Bronchial epithelial cell (primary cell): Measurements from ENCODE around the gene SPRED2. TPM values are rescaled to one million over a fixed set of nuclear protein-coding genes. Genes with fewer than 3 reads are reported as not detected.
"Not testable (repeated sequence)": the region's sequence is repeated elsewhere in the genome, so short reads cannot be mapped to it uniquely, and the experiment has no call there.

Experiments
- DNase-seq: peaks from one replicate; pipeline ENCODE4 v3.0.0-alpha.2; 2010; ENCODE audit warnings: low read depth
- FAIRE-seq: peaks from 2 replicates; lab custom pipeline; 2011; peaks lifted over from hg19 to GRCh38; lab: Jason Lieb, UNC
- H3K27me3 ChIP-seq: 2 replicates; pipeline ENCODE4 v1.5.1; 2011; ENCODE audit warnings: low read length; ENCODE audit not compliant: control insufficient read depth, insufficient read depth
- H3K36me3 ChIP-seq: 2 replicates; pipeline ENCODE4 v1.5.1; 2011; ENCODE audit warnings: low read length; ENCODE audit not compliant: control insufficient read depth, insufficient read depth
- H3K4me3 ChIP-seq: 2 replicates; pipeline ENCODE4 v1.5.1; 2011; ENCODE audit warnings: mild to moderate bottlenecking, low read depth, low read length, control low read depth
- CTCF ChIP-seq: IDR thresholded peaks from 2 replicates; pipeline ENCODE4 v1.5.1; 2011; ENCODE audit warnings: mild to moderate bottlenecking, moderate library complexity, low read length, control low read depth, inconsistent platforms; ENCODE audit not compliant: insufficient read depth, severe bottlenecking
- total RNA-seq: library from RNA; depleted of rRNA; stranded (reverse); fragments of >200 nt; gene quantifications from 2 replicates; pipeline ENCODE4 v1.2.1, GENCODE V29; 2014

The SPRED2 gene
- total RNA-seq, 1 donor from 2014 or later = 3.4 TPM

- TF ChIP-seq CTCF = no peak
- DNase-seq (no peak), FAIRE-seq (no peak)
- no peaks in the 10 kb centered on the region for H3K27me3 ChIP-seq
- no peak overlapping the region for H3K4me3 ChIP-seq
- peaks cover 2% of the 10 kb centered on the region for H3K36me3 ChIP-seq
These were observed 89.0 kb downstream of the SPRED2 start for GRCh38 chr2:65343386-65343785.

- DNase-seq (no peak), FAIRE-seq (no peak)
- no peak overlapping the region for H3K4me3 ChIP-seq
- TF ChIP-seq CTCF = no peak
- H3K36me3 ChIP-seq = peaks cover 2% of the 10 kb centered on the region
- no peaks in the 10 kb centered on the region for H3K27me3 ChIP-seq
These were observed 91.3 kb downstream of the SPRED2 start for GRCh38 chr2:65340898-65341681.

DNA sequence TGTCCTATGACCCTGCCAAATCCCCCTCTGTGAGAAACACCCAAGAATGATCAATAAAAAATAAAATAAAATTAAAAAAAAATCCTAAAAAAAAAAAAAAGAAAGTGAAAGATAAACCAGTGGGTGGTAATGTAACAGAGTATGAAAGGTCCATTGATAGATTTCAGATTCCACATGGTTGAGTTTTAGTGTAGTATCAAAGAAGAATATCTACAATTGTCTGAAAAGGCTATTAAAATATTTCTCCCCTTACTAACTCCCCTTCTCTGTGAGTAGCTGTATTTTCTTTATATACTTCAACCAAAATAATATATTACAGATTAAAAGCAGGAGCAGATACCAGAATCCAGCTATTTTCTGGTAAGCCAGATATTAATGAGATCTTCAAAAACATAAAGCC, 92.8 kb downstream of the SPRED2 start:
- TF ChIP-seq CTCF = no peak
- no peaks in the 10 kb centered on the region for H3K27me3 ChIP-seq
- FAIRE-seq = no peak

GRCh38 chr2:65338830-65339495, 93.4 kb downstream of the SPRED2 start:
- H3K4me3 ChIP-seq, DNase-seq, H3K27me3 ChIP-seq, FAIRE-seq, H3K36me3 ChIP-seq: not testable (repeated sequence)

More for the DNA sequence above, 92.8 kb downstream of the SPRED2 start:
- DNase-seq = no peak
- no peak overlapping the region for H3K4me3 ChIP-seq
- H3K36me3 ChIP-seq = peaks cover 2% of the 10 kb centered on the region

- DNase-seq, H3K27me3 ChIP-seq, H3K36me3 ChIP-seq: not testable (repeated sequence)
These were observed 94.5 kb downstream of the SPRED2 start for GRCh38 chr2:65337915-65338314.

DNA sequence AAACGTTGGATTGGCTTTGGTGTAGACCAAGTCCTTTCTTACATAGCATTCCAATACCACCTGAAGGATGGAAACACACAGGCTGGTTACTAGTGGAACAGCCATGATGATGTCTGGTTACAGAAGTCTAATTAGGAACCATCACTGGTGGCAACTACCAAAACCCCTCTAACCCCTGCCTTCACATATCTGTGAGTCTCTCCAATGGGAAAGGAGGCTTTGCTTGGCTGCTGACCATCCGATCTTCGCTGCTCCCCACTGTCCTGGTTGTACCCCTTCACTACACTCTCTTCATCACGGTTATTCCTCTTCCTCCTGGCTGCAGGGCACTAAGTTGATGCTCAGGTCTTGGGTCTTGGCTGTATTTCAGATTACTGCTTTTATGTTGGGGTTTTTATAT, 97.7 kb downstream of the SPRED2 start:
- H3K36me3 ChIP-seq = no peaks in the 10 kb centered on the region
- TF ChIP-seq CTCF = no peak

More at GRCh38 chr2:65337915-65338314, 94.5 kb downstream of the SPRED2 start:
- not testable (repeated sequence) for FAIRE-seq, H3K4me3 ChIP-seq

More for the DNA sequence above, 97.7 kb downstream of the SPRED2 start:
- Histone ChIP-seq H3K27me3 (no peaks in the 10 kb centered on the region), H3K4me3 (no peak overlapping the region)
- peak; percentile 89 for FAIRE-seq
- no peak for DNase-seq
